ENCODE results near the gene CRB1. TPM values are rescaled to one million over a fixed set of nuclear protein-coding genes. Genes with fewer than 3 reads are reported as not detected.

CRB1 gene
- total and polyA plus RNA-seq, 9 of the 15 experiments (the other 6 are each of a cell fraction or from before 2014, with no cell fraction given) = 0.04 to 0.10 TPM; not detected in 7

GRCh38 chr1:197467881-197468280 is 199.8 kb downstream of the CRB1 start:
- Histone ChIP-seq H2AFZ (ENCODE audit: low read depth, low read length) (no peak overlapping the region), H3K27me3 (ENCODE audit: control insufficient read depth in 2 of 2, insufficient read depth in 2 of 2, low read length in 2 of 2) (peaks cover 4 to 7% of the 10 kb centered on the region in 2 experiments; a peak in 4 of 5 replicates), H3K4me1 (replicated peaks in 1 of 2; ENCODE audit: control insufficient read depth in 2 of 2, insufficient read depth in 2 of 2, low read length in 2 of 2) (no peaks in the 10 kb centered on the region), H3K4me3 (no peak overlapping the region), H4K20me1 (replicated peaks; ENCODE audit: control insufficient read depth, insufficient read depth, low read length) (no peaks in the 10 kb centered on the region), H3K9ac (ENCODE audit: insufficient read depth in 1 of 2, low read depth in 2 of 2, low read length in 2 of 2) (no peak overlapping the region), H3K27ac (ENCODE audit: extremely low read depth, low read depth, low read length) (no peak overlapping the region), H3K36me3 (ENCODE audit: control insufficient read depth, insufficient read depth, low read length) (no peaks in the 10 kb centered on the region), H3K4me2 (ENCODE audit: insufficient read depth, low read length) (no peak overlapping the region), H3K9me1 (ENCODE audit: control insufficient read depth, insufficient read depth, low read length) (no peaks in the 10 kb centered on the region), H3K79me2 (ENCODE audit: control insufficient read depth, insufficient read depth, low read length) (no peaks in the 10 kb centered on the region), H3K9me3 (replicated peaks; ENCODE audit: control insufficient read depth, insufficient read depth, low read depth, low read length) (no peaks in the 10 kb centered on the region)
- in situ Hi-C loops (cut with MboI) = no loop called here
- intact Hi-C loops (cut with micrococcal nuclease) = no loop called here
- CTCF ChIA-PET (ENCODE audit: low intra/inter-chr PET ratio) = no interaction called here
- POLR2A ChIA-PET = no interaction called here
- FAIRE-seq = no peak
- 0% methylated on average over 1 of the region's 1 CpG for WGBS (ENCODE audit: insufficient coverage, low coverage, missing lambda C conversion rate)
- no peak for DNase-seq (ENCODE audit: extremely low read depth in 1 of 4, low spot score in 3 of 4)
- ATAC-seq = no peak
- BruUV-seq (replicated peaks) = no TSS peak
- TF ChIP-seq YY1 (IDR thresholded peaks at IDR 0.05; ENCODE audit: borderline replicate concordance in 1 of 3, control insufficient read depth in 1 of 3, extremely low read depth in 1 of 3, insufficient read depth in 3 of 3, insufficient read length in 1 of 3, insufficient replicate concordance in 2 of 3, low read depth in 1 of 3, low read length in 2 of 3) (no peak), ZFX (CRISPR knock-in tag; IDR thresholded peaks at IDR 0.05) (no peak), RBM17 (IDR thresholded peaks at IDR 0.05; ENCODE audit: borderline replicate concordance, low read depth, low read length) (no peak), NFE2L1 (tag; IDR thresholded peaks at IDR 0.05; ENCODE audit: borderline replicate concordance, low read depth) (no peak), FOXA3 (CRISPR knock-in tag; conservative IDR thresholded peaks at IDR 0.05 in 1 of 2, IDR thresholded peaks at IDR 0.05 in 1 of 2) (no peak), ZNF655 (CRISPR knock-in tag; IDR thresholded peaks at IDR 0.05) (no peak), TCF3 (CRISPR knock-in tag; IDR thresholded peaks at IDR 0.05) (no peak), TCF15 (CRISPR knock-in tag; IDR thresholded peaks at IDR 0.05) (no peak), ZBTB40 (IDR thresholded peaks at IDR 0.05) (no peak), ZBTB40 (CRISPR knock-in tag; IDR thresholded peaks at IDR 0.05) (no peak), KAT8 (IDR thresholded peaks at IDR 0.05; ENCODE audit: low read depth) (no peak), ZKSCAN1 (IDR thresholded peaks at IDR 0.05; ENCODE audit: low read depth, low read length) (no peak)
